Sigmoid colon (tissue), 7 donors: Measurements from ENCODE around the gene SLC35F1. TPM values are rescaled to one million over a fixed set of nuclear protein-coding genes. Genes with fewer than 3 reads are reported as not detected.

Experiments used
- DNase-seq: peaks from one replicate; pipeline ENCODE4 v3.0.0-alpha.2; 2019
- H3K27ac ChIP-seq, 4 donors: fragments of 200-600 bp; sonication (generic); one replicate each; pipeline ENCODE4 v1.5.1; 2016 to 2019; ENCODE audit warnings: mild to moderate bottlenecking in 1 of 4
- H3K27me3 ChIP-seq, 3 donors: fragments of 200-600 bp; sonication (generic); one replicate each; pipeline ENCODE4 v1.5.1; 2019; ENCODE audit warnings: mild to moderate bottlenecking in 1 of 3
- H3K36me3 ChIP-seq, 4 donors: fragments of 200-600 bp; sonication (generic); one replicate each; pipeline ENCODE4 v1.5.1; 2016 to 2019
- H3K4me1 ChIP-seq, 4 donors: fragments of 200-600 bp; sonication (generic); one replicate each; pipeline ENCODE4 v1.5.1; 2017 to 2019
- H3K4me3 ChIP-seq, 4 donors: fragments of 200-600 bp; sonication (generic); one replicate each; pipeline ENCODE4 v1.5.1; 2017 to 2019; ENCODE audit warnings: mild to moderate bottlenecking in 2 of 4, moderate library complexity in 1 of 4
- H3K9me3 ChIP-seq, 4 donors: fragments of 200-600 bp in 3 of 4; sonication (generic) in 3 of 4; one replicate each; pipeline versions ENCODE4 v1.5.1 to v1.6.1; 2013 to 2019
- EP300 ChIP-seq, 4 donors: sonication (generic); formaldehyde crosslinking; IDR thresholded peaks; one replicate each; pipeline ENCODE4 v1.6.1; 2017; ENCODE audit warnings: antibody characterized with exemption in 4 of 4
- POLR2A ChIP-seq, 2 donors: fragments of 450-650 bp; IDR thresholded peaks; one replicate each; pipeline ENCODE4 v1.6.1; 2016; ENCODE audit warnings: antibody characterized with exemption in 2 of 2, mild to moderate bottlenecking in 2 of 2, moderate library complexity in 2 of 2
- POLR2AphosphoS5 ChIP-seq, 4 donors: sonication (generic); formaldehyde crosslinking; IDR thresholded peaks; one replicate each; pipeline ENCODE4 v1.6.1; 2017; ENCODE audit warnings: antibody characterized with exemption in 4 of 4
- WGBS, 2 donors: extraction: QIAGEN DNeasy Blood & Tissue Kit; methylation state at CpG; one replicate each; pipeline ENCODE4 v1.1.7; 2013; 5-methylcytosine and 5-hydroxymethylcytosine counted together
- intact Hi-C: fragments of 100-400 bp; cut with DNase I; formaldehyde crosslinking; loops from one replicate; pipeline ENCODE4 v1.15.1; 2023
- polyA plus RNA-seq, 3 donors: library from polyadenylated mRNA; stranded (reverse); fragments of 200-250 nt; gene quantifications; one replicate each; pipeline ENCODE4 v1.2.3, GENCODE V29; 2013
- total RNA-seq, 4 donors: library from RNA; depleted of rRNA; stranded (reverse); fragments of >200 nt; gene quantifications; one replicate each; pipeline ENCODE4 v1.1.0, GENCODE V29; 2016
- TF ChIP-seq, protein P1 (sequence below), 4 experiments: fragments of 450-650 bp in 3 of 4; fragments of 200-600 bp in 1 of 4; IDR thresholded peaks; one replicate each; pipeline ENCODE4 v1.5.1; 2016 to 2019; ENCODE audit warnings: antibody characterized with exemption in 4 of 4, mild to moderate bottlenecking in 3 of 4, moderate library complexity in 2 of 4
- donor health status: healthy with polysubstance abuse.
- donor health status: Bipolar disorder and iron deficiency.
- donor health status: healthy.

SLC35F1 gene
- total and polyA plus RNA-seq, 7 donors = under 0.01 to 8.9 (median 4.0) TPM; not detected in 1

DNA sequence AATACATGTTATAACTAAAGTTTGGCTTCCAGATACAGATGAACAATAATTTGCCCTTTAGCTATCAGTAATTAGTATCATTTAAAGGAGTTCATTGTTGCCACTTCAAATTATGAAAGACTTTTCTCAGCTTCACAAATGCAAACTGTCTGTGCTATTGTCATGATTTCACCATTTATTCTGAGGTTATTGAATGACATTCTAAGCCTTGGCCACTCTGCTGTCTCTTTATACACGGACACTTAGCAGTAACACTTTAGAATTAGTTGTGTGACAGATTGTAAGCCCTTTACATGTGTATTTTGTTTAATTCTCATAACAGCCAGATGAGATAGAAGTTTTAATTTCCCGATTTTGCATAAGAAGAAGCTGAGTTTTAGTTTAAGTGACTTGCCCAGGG, 176.6 kb downstream of the SLC35F1 start:
- no peak overlapping the region for H3K27ac ChIP-seq
- WGBS, 2 donors = 68 to 87% methylated on average over 2 of the region's 2 CpGs
- no peaks in the 10 kb centered on the region for H3K4me1 ChIP-seq
- DNase-seq = no peak
- H3K36me3 ChIP-seq = no peaks in the 10 kb centered on the region
- H3K9me3 ChIP-seq = no peaks in the 10 kb centered on the region
- TF ChIP-seq, protein P1, sequence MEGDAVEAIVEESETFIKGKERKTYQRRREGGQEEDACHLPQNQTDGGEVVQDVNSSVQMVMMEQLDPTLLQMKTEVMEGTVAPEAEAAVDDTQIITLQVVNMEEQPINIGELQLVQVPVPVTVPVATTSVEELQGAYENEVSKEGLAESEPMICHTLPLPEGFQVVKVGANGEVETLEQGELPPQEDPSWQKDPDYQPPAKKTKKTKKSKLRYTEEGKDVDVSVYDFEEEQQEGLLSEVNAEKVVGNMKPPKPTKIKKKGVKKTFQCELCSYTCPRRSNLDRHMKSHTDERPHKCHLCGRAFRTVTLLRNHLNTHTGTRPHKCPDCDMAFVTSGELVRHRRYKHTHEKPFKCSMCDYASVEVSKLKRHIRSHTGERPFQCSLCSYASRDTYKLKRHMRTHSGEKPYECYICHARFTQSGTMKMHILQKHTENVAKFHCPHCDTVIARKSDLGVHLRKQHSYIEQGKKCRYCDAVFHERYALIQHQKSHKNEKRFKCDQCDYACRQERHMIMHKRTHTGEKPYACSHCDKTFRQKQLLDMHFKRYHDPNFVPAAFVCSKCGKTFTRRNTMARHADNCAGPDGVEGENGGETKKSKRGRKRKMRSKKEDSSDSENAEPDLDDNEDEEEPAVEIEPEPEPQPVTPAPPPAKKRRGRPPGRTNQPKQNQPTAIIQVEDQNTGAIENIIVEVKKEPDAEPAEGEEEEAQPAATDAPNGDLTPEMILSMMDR (IDR thresholded peaks at IDR 0.05) = no peak
- TF ChIP-seq POLR2A (IDR thresholded peaks at IDR 0.05) (no peak), EP300 (IDR thresholded peaks at IDR 0.05) (no peak), POLR2AphosphoS5 (IDR thresholded peaks at IDR 0.05) (no peak)
- intact Hi-C loops = no loop called here
- no peaks in the 10 kb centered on the region for H3K27me3 ChIP-seq
- no peak overlapping the region for H3K4me3 ChIP-seq

DNA sequence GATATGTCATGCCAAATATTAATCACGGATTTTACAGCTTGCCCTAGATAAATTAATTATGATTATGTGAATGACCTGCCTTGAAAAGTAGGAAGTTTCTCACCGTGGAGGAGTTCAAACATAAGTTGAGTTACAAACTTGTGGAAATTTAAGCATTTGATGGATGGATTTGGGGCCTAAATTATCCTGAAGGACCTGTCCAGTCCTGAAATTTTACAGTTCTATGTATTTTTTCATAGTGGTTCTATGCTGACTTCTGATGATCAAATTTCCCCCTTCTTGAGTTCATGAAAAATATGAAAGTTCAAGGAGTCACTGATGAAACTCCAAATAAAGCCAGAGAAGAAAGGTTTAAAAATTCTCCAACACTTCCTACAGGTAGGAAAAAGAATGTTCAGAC, 178.6 kb downstream of the SLC35F1 start:
- Histone ChIP-seq H3K9me3 (no peaks in the 10 kb centered on the region), H3K27ac (no peak overlapping the region), H3K36me3 (no peaks in the 10 kb centered on the region), H3K4me1 (no peaks in the 10 kb centered on the region), H3K4me3 (no peak overlapping the region), H3K27me3 (no peaks in the 10 kb centered on the region)
- TF ChIP-seq POLR2AphosphoS5 (IDR thresholded peaks at IDR 0.05) (no peak), POLR2A (IDR thresholded peaks at IDR 0.05) (no peak)
- 64 to 81% methylated on average over 2 of the region's 2 CpGs for WGBS, 2 donors
- intact Hi-C loops = no loop called here
- no peak for DNase-seq

DNA sequence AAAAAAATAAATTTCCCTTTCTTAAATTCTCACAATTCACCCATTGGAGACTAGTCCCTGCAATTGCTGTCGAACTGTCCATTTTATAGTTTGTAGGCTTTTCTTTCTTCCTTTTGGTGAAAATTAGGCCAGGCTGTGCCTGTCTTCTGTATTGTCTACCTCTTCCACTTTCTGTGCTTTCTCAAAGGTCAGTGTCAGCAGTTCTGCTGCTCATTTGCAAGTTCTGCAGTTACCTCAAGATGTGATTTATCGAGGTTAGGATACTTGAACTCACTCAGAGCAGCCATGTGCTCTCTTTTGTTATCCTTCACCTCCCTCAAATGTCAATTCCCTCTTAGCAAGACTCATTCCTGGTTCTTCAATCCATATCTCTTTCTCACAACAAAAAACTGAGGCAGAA, 179.1 kb downstream of the SLC35F1 start:
- Histone ChIP-seq H3K4me1 (no peaks in the 10 kb centered on the region), H3K4me3 (no peak overlapping the region), H3K27ac (no peak overlapping the region), H3K9me3 (no peaks in the 10 kb centered on the region), H3K36me3 (no peaks in the 10 kb centered on the region), H3K27me3 (no peaks in the 10 kb centered on the region)
- no peak for DNase-seq
- intact Hi-C loops = no loop called here
- 55 to 84% methylated on average over 2 of the region's 2 CpGs for WGBS, 2 donors
- TF ChIP-seq POLR2A (IDR thresholded peaks at IDR 0.05) (no peak), POLR2AphosphoS5 (IDR thresholded peaks at IDR 0.05) (no peak), EP300 (IDR thresholded peaks at IDR 0.05) (no peak)
- TF ChIP-seq, protein P1 (IDR thresholded peaks at IDR 0.05) = no peak

DNA sequence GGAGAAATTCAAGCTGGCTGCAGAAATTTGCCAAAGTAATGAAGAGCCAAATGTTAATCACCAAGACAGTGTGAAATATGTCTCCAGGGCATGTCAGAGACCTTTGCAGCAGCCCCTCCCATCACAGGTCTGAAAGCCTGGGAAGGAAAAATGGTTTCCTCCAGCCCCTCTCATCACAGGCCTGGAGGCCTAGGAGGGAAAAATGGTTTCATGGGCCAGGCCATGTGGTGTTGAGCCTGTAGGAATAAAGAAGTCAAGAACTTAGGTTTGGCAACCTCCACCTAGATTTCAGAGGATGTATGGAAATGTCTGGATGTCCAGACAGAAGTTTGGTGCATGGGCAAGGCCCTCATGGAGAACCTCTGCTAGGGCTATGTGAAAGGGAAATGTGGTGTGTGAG, 185.0 kb downstream of the SLC35F1 start:
- no peaks in the 10 kb centered on the region for H3K27me3 ChIP-seq
- no peaks in the 10 kb centered on the region for H3K36me3 ChIP-seq
- no peak overlapping the region for H3K4me3 ChIP-seq
- H3K9me3 ChIP-seq = no peaks in the 10 kb centered on the region
- H3K4me1 ChIP-seq = no peaks in the 10 kb centered on the region
- TF ChIP-seq POLR2AphosphoS5 (IDR thresholded peaks at IDR 0.05) (no peak), EP300 (IDR thresholded peaks at IDR 0.05) (no peak), POLR2A (IDR thresholded peaks at IDR 0.05) (no peak)
- TF ChIP-seq, protein P1 (IDR thresholded peaks at IDR 0.05) = no peak
- intact Hi-C loops = no loop called here
- DNase-seq = no peak
- H3K27ac ChIP-seq = no peak overlapping the region

DNA sequence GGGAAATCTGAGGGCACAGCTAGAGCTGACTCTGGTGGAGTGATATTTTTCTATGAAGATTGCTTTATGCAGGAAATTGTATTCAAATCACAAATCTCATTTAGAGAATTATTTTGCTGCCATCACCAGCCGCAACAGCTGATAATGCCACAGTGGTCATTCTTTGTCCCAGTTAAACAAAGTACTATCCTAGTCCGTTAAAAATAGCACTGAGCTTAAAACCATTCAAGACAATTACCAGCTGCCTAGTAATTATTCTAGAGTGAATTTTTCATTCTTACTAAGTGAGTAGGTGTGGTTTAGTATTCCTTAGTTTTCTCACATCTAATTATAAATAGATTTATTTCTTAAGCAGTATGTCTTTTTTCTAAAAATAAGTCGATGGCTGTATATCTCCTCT, 190.5 kb downstream of the SLC35F1 start:
- no peak for TF ChIP-seq POLR2A (IDR thresholded peaks at IDR 0.05)
- no peak for TF ChIP-seq EP300 (IDR thresholded peaks at IDR 0.05)
- no peak for TF ChIP-seq POLR2AphosphoS5 (IDR thresholded peaks at IDR 0.05)
- TF ChIP-seq, protein P1 (IDR thresholded peaks at IDR 0.05) = no peak
- DNase-seq = no peak
- H3K4me1 ChIP-seq = no peaks in the 10 kb centered on the region
- H3K27me3 ChIP-seq = no peaks in the 10 kb centered on the region
- H3K27ac ChIP-seq = no peak overlapping the region
- H3K36me3 ChIP-seq = no peaks in the 10 kb centered on the region
- no peak overlapping the region for H3K4me3 ChIP-seq
- intact Hi-C loops = no loop called here
- H3K9me3 ChIP-seq = no peaks in the 10 kb centered on the region
- WGBS, 2 donors = 83 to 86% methylated on average over 3 of the region's 3 CpGs
